SK-N-SH (cell line): Measurements from ENCODE around the gene MBIP.

Experiments used
- CTCF ChIP-seq: fragments of 200-600 bp; sonication (generic); IDR thresholded peaks from 2 replicates; pipeline ENCODE4 v1.6.1; 2017; ENCODE audit warnings: antibody characterized with exemption, mild to moderate bottlenecking, moderate library complexity
- JUND ChIP-seq: IDR thresholded peaks from 2 replicates; pipeline ENCODE4 v1.4.0; 2012
- MXI1 ChIP-seq: IDR thresholded peaks from 2 replicates; pipeline ENCODE4 v1.6.1; 2012; ENCODE audit warnings: mild to moderate bottlenecking, low read depth, low read length, improper control_type of control experiment
- TAF1 ChIP-seq: IDR thresholded peaks from 2 replicates; pipeline ENCODE4 v1.6.1; 2012; ENCODE audit warnings: low read depth, mild to moderate bottlenecking, low read length, moderate library complexity, borderline replicate concordance
- USF2 ChIP-seq: fragments of 150-350 bp; IDR thresholded peaks from 2 replicates; pipeline ENCODE4 v1.6.1; 2017; ENCODE audit warnings: antibody characterized with exemption, low read length, low read depth, borderline replicate concordance
- YY1 ChIP-seq: IDR thresholded peaks from 2 replicates; pipeline ENCODE4 v1.4.0; 2012; ENCODE audit warnings: low read depth, mild to moderate bottlenecking

GRCh38 chr14:36279306-36280190 lies 40.9 kb downstream of the MBIP start:
- TF ChIP-seq CTCF = no peak
- TF ChIP-seq MXI1 = no peak
- no peak for TF ChIP-seq USF2
- no peak for TF ChIP-seq TAF1
- no peak for TF ChIP-seq JUND
- no peak for TF ChIP-seq YY1
